HG03378 (cell line): ENCODE measurements around the gene SF3A1.

Experiments
- ATAC-seq: cut with Tn5 transposase; IDR thresholded peaks from one replicate; pipeline ENCODE4 v1.9.1; 2021; ENCODE audit warnings: mild to moderate bottlenecking, moderate library complexity; ENCODE audit not compliant: unreplicated experiment

The SF3A1 gene

DNA sequence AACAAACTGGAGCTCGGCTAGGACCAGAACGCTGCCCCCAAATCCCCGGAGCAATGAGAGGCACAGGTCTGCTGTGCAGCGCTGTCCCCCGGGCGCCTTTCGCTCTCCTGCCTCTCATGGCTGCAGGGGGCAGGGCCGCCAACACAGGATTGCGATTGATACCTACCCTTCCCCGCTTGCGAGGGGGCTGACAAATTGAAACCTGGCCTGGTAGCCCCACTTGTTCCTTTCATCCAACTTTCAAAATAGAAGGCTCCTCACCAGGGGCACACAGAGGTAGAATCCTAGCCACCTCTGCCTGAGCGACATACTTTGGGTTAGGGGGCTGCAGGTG is 66.7 kb downstream of the SF3A1 start:
- ATAC-seq = no peak

DNA sequence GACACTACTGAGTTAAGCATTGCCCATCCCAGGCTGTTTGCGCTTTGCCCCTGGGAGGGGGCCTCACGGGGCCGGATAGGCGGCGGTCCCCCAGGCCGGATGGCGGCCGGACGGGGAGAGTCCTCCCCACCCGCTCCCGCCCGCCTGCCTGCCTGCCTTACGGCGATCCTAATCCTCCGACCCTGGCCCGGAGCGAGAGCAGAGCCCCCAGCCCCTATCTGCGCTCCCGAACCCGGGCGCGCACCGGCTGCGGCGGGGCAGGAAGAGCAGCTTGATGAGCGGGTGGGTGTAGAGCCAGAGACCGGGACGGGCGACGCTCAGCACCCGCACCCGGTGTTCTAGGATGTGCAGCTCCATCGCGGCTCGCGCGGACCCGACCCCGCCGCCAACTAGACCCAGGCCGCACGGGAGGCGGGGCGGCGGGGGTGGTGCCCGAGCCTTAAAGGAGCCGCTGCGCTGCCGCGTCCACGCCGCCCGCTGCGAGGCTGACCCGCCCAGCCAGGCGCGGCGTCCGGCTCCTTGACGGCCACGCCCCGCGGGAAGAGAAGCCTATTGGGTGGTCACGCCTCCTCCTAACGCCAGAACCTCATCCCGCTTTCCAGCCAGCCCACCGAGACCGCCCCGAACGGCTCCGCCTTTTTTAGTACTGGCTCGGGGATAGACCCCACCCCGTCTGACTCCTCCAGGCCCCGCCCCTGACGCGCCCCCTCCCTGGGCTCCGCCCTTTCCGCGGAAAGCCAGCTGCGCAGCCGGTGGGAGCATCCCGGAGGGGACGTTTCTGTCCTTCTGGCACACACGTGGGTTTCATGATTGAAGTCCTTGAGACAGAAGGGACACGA is 67.3 kb downstream of the SF3A1 start, which contains the start of gene CASTOR1:
Gene CASTOR1 (minus strand): TSS at position 365 of the 839 bp plus-strand sequence. CDS start 8 bp downstream, at position 357.
- peak; percentile 43 for ATAC-seq

DNA sequence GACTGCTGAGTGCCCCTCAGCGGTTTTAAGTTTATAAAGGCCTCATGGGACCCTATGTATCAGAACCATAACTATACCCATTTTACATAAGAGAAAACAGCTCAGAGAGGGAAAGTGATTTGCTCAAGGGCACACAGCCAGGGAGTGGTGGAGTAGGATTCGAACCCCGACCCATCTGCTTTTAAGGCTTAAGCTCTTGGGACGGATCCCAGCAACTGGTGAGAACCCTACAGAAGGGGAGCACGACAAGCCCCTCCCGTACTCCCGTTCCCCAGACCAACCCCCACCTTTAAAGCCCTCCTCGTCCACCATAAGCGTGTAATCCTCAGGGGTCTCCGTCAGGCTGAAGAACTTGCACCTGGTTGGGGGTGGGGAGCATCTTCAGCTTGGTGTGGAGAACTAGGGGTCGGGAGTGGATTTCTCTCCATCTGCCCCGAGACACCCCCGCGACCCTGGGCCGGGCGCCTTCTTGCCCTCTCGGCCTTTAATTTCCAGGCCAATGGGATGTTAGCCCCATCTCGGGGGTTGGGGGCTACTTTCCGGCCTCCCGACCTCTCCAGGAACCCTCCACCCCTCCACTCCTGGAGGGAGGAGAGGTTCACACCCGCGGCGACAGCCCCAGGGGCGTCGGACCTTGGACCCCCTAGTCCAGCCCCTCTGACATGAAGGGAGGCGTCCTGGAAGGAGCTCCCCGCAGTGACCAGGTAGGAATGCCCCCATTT is 68.1 kb downstream of the SF3A1 start:
- no peak for ATAC-seq

DNA sequence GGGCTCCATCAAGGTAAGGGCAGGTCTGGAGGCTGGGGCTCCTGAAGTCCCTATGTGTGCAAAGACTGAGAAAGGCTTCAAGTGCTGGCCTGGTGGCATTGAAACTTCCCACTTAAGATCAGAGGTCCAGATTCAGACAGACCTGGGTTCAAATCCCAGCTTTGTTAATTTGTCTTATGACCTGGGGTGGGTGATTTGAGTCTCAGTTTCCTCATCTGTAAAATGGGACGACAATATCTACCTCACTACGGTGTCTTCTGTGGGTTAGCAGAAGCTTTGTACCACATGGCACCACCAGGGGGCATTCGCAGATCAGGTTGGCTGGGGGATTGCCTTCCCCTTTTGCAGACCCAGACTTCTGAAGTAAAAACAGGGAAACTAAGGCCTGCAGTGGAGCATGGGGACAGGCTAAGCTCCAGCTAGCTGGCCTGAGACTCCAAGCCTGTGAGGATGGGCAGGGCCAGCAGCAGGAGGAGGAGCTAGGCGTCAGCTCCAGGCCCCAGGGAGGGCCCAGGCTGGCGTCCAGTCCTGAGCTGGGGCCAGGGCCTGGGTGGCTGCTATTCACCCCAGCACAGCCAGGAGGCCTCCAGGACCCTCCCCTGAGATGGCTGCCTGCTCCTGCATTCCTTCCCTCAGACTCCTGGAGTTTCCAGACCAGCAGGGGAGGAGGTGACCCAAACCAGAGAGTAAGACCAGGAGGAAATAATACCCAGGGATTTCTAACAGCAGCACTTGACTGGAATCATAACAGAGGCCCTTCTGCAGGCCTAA is 68.9 kb downstream of the SF3A1 start:
- no peak for ATAC-seq

DNA sequence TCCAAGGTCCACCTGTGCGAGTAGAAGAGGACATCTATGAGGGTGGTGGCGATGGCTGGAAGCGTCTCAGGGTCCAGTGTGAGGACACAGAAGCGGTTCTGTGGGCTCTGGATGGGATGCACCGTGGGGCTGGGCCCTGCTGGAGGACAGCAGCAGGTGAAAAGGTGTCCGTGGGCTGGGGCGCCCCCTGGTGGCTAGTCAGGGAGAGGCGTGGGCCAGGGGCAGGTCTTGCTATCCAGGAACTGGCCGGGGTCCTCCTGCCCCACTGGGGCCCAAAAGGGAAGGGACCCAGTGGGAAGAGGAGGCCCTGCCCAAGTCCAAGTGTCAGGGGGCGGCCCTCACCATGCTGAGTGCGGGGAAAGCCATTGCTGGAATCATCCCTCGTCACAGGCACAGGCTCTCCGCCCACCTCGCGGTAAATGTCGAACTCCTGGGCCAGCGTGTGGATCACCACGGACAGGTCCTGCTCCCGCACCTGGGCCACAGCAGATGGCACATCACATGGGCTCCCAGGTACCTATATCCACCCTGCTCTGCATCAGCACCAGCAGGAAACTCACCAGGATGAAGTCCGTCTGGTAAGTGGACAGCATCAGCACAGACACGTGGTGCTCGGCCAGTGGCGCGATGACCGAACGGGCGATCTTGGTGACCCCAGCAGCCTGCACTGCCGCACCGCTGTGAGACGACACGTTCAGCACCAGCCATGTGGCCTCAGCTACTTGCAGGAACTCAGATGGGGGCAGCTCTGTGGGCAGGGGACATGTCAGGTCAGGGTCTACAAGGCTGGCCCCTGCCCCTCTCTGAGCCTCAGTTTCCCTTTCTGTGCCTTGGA is 69.7 kb downstream of the SF3A1 start:
- ATAC-seq = no peak

DNA sequence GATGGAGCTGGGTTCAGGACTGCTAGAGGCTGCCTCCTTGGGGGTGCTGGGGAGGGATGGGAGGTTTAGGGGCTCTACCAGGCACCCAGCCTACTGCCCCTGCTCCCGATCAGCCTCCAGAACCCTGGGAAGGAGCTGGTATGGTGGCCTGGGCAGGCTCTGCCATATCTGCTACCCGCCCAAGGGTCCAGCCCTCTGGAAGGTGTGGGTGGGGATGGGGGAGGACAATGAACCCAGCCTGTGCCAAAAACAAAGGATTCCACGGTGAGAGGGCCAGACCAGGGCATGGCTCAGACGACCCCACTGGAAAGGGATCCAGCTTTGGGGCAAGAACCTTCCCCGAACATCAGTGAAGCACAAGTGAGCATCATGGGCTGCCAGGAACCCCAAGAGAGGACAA is 70.4 kb downstream of the SF3A1 start:
- ATAC-seq = no peak

DNA sequence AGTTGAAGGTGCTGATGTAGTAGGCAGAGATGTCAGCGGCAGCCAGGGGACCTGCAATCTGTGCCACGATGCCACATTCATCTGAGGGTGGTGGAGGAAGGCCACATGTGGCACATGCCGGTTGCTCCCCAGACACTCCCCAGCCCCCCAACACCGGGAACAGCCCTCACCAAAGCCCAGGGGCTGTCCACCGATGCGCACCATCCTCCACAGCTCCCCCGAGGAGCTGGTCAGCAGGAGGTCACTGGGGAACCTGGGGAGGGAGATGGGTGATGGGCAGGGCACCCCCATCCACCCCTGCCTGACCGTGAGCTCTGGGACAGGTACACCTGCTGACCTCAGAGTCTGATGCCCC is 70.9 kb downstream of the SF3A1 start:
- no peak for ATAC-seq

DNA sequence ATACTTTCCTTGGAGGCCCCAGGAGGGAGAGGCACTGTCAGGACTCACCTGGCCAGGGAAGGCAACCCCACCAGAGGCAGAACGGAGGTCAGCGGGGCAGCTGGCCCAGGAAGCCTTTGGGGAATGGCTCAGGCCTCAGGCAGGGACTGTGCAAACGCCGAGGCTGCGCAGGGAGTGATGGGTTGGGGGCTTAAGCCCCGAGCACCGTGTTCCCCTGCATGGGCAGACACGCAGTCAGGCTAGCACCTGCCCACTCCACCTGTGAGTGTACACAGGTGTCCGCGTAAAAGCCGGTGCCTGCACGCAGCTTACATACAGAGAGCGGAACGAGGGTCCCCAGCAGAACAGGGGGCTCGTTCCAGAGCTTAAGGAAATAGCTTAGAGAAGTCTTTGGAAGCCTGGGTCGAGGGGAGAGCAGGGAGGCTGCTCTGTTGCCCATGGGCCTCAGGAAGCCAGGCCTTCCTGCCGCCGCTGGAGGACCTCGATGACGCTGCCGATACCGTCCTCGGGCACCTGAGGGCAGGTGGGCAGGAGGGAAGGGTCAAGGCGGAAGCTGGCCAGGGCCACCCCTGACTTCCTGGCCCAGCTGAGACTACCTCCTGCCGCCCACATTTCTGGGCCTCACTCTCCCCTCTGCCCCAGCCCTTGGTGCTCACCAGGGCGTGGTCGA is 71.4 kb downstream of the SF3A1 start:
- ATAC-seq = no peak

DNA sequence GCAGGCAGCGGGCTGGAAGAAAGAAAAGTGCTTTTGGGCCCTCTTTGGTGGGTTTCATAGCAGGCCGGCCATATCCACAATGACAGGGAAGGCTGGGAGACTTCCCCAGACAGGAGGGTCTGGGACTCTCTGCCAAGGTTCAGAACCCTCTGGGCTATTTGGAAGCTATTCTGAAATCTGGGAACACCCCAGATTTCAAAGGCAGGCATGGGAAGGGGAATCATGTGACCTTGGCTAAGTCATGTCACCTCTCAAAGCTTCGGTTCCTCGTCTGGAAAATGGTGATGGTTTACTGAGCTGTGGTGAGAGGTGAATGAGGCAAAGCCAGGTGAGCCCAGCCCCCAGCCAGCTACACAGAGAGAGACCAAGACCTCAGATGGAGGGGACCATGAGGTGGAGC is 72.0 kb downstream of the SF3A1 start:
- ATAC-seq = no peak

DNA sequence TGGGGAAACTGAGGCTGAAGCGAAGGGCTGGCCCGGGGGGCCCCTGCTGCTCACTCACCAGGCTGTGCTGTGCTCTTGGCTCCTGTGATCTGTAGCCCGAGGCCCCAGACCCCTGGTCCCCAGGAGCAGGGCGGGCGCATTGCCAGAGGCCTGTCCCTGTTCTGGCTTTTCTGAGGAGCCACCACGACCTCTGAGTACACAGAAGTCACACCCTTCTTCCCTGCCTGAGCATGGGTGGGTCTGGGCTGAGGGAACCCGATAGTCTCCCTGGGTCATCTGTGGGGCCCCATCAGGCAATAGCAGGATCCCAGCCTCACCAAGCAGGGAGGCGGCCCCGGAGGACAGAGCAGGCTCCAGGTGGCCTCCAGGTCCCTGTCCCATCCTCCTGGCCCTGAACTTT is 72.5 kb downstream of the SF3A1 start:
- ATAC-seq = no peak

DNA sequence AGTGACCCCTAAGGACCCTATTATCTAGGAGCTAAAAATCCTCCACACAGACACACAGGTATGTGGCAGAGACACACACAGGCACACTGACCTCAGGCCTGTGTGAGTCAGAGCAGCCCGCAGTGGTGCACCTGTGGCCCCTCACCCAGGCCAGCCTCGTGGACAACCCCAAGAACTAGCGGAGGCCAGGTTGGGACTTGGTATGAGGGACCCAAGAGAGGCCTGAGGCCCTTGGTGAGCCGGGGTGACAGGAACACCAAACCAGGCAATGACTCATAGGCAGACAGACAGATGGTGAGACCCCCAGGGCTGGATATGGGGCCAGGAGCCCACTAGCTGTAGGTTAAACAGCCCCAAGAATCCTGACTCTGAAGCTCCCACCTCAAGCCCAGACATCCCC is 73.4 kb downstream of the SF3A1 start:
- ATAC-seq = no peak

DNA sequence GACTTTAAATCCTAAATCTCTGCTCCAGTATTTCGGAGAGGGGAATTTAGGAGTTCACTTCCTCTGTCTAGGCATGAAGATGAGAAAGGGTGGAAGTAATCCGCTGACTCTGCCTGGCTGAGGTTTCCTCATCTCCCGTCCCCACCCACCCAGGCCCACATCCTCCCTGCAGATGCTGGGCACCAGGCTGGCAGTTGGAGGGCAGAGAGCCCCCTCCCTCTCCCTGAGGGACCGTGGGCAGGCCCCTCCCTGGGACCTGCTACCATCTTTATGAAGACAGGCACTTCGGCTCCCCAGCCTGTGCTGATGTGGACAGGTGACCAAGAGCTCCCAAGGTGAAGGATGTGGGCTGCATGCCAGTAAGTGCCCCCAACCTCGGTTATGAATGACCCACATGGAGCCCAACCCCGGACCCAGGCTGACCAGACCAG is 74.1 kb downstream of the SF3A1 start:
- no peak for ATAC-seq
